Activated CD8-positive, alpha-beta memory T cell treated with anti-CD3 and anti-CD28 coated beads, Interleukin-2, amount 50 U/mL, for 1 hour (primary cell): ENCODE measurements around the gene ACKR3.

Experiments
- DNase-seq: peaks from one replicate; pipeline ENCODE4 v3.0.0-alpha.2; 2020; ENCODE audit errors: extremely low read depth

ACKR3 gene

GRCh38 chr2:236628981-236629605, 59.5 kb downstream of the ACKR3 start:
- no peak for DNase-seq

GRCh38 chr2:236629961-236630872, 60.6 kb downstream of the ACKR3 start:
- no peak for DNase-seq

DNA sequence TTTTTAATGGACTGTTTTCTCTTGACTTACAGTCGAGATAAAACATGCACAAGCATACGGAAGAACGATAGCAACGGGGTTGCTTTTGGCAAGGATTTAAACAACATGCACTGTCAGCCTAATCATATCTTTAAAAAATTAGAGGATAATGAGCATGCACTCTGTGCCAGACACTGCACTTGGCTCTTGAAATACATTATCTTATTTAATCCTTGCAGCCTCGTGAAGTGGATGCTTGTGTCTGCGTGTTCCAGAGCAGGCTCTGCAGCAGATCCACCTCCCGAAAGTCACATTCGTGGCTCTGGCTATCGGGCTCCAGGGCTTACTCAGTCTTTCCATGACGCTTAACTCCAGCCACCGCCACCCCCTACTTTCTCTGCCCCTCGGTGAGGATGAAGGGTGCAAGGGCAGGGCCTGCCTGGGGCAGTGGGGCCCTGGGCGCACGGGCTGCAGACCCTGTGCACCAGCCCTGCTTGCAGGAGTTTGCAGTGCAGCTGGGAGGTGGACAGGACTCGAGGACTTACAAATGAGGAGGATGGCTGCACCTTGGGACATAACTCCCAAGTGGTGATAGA, 61.7 kb downstream of the ACKR3 start:
- no peak for DNase-seq

DNA sequence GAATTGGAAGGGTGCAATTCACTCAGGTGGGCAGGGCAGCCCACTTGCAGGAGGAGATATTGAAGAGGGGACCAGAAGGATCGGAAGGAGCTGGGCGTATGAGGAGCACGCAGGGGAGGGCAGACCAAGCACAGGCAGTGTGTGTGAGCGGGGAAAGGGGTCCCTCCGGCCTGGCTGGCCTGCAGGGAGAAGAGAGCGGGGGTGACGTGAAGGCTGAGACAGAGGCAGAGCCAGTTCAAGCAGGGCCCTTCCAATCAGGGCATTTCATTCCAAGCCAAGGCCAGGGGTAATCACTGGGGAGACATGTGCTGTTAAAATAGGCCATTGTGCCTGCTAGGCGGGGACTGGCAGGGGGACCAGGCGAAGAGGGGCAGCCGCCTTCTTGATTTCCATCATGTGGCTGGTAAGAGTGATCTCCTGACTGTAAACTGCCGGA, 62.2 kb downstream of the ACKR3 start:
- no peak for DNase-seq
